Tracheal epithelial cell (primary cell): ENCODE results near the gene TOMM22. TPM values are rescaled to one million over a fixed set of nuclear protein-coding genes. Genes with fewer than 3 reads are reported as not detected.

Experiments
- total RNA-seq: library from RNA; depleted of rRNA; stranded (reverse); fragments of >200 nt; gene quantifications from 2 replicates; pipeline ENCODE4 v1.2.1, GENCODE V29; 2014

Gene TOMM22
- 64.8 and 71.4 TPM in 2 replicates for total RNA-seq

GRCh38 chr22:38681582-38682335, at the start of gene TOMM22:
Gene TOMM22, plus strand, starts transcription at chr22:38681957. Its CDS starts 22 bp downstream, at chr22:38681979.

DNA sequence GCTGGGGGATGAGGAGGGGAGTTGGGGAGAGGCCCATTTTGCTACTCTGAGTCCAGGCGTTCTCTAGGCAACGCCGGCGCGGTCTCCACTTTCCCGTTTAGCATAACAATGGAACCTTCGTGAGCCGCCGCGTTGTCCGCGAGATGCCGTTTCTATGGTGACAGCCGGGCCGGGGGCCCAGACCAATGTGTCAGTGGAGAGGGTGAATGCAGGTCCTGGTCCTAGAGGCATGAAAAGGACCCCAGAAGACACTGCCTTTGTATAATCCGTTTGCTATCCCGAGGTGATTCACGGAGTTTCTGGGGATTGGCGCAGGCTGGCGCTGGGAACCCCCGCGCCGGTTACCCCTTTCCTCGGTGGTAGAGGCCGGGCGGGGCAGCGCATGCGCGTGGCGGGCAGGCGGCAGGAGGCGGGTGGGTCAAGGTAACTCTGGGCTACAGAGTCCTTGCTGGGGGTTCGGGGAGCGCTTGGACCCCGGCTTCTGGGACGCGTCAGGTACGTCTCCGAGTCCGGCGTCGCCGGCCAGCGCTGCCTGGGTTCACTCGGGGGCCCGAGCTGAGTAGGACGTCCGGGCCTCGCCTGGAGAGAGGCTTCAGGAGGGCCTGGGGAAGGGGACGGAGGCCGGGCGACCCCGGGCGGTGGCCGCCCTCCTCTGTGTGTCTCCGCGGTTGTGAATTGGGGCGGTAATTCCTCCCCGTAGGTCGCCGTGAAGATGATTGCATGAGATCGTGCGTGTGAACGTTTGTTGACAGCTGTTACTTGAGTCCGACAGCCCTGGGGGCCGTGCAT, 25.3 kb upstream of the TOMM22 start, which contains the start of the genes CBY1 and FAM227A:
CBY1 (plus strand) TSS at position 383 of the 789 bp plus-strand sequence. CDS start 11,417 bp downstream, outside the sequence.
FAM227A (minus strand) TSS at position 137 of the 789 bp plus-strand sequence. CDS start 6,224 bp downstream, outside the sequence.

GRCh38 chr22:38700789-38701628, 19.3 kb downstream of the TOMM22 start, which contains the start of gene JOSD1:
Gene JOSD1, minus strand, starts transcription at chr22:38700943. Its CDS starts 956 bp downstream, at chr22:38699987.

GRCh38 chr22:38705235-38706100, 23.7 kb downstream of the TOMM22 start, which contains the start of gene GTPBP1:
Gene GTPBP1, plus strand, starts transcription at chr22:38705944. Its CDS starts 12 bp downstream, at chr22:38705956.

Other genes with a start within 250 kb of the TOMM22 start
- not detected in 2 replicates for gene KCNJ4, start 226.8 kb upstream of the TOMM22 start, total RNA-seq
- gene KDELR3, start 213.9 kb upstream of the TOMM22 start, total RNA-seq = 3.2 and 25.3 TPM in 2 replicates
- gene DDX17, start 175.6 kb upstream of the TOMM22 start, total RNA-seq = 416 and 435 TPM in 2 replicates
- gene DMC1, start 111.8 kb upstream of the TOMM22 start, total RNA-seq = 1.3 and 2.2 TPM in 2 replicates
- gene FAM227A, start 25.6 kb upstream of the TOMM22 start, total RNA-seq = 0.21 and 0.48 TPM in 2 replicates
- gene CBY1, start 25.3 kb upstream of the TOMM22 start, total RNA-seq = 7.2 and 13.5 TPM in 2 replicates
- gene JOSD1, start 19.0 kb downstream of the TOMM22 start, total RNA-seq = 101 and 133 TPM in 2 replicates
- gene GTPBP1, start 24.0 kb downstream of the TOMM22 start, total RNA-seq = 22.2 and 27.7 TPM in 2 replicates
- gene SUN2, start 74.0 kb downstream of the TOMM22 start, total RNA-seq = 80.0 and 91.4 TPM in 2 replicates
- 17.8 and 39.6 TPM in 2 replicates for gene DNAL4, start 112.2 kb downstream of the TOMM22 start, total RNA-seq
- 0.48 TPM in 1 of 2 replicates, not detected in the other for gene NPTXR, start 162.1 kb downstream of the TOMM22 start, total RNA-seq
- 12.0 and 14.1 TPM in 2 replicates for gene CBX6, start 190.3 kb downstream of the TOMM22 start, total RNA-seq